ENCODE measurements around the gene PDCD1LG2.
A peak's percentile ranks its signal among the peaks of the same experiment; 100 is the strongest.
"Not testable (repeated sequence)": the region's sequence is repeated elsewhere in the genome, so short reads cannot be mapped to it uniquely, and the experiment has no call there.

The PDCD1LG2 gene

DNA sequence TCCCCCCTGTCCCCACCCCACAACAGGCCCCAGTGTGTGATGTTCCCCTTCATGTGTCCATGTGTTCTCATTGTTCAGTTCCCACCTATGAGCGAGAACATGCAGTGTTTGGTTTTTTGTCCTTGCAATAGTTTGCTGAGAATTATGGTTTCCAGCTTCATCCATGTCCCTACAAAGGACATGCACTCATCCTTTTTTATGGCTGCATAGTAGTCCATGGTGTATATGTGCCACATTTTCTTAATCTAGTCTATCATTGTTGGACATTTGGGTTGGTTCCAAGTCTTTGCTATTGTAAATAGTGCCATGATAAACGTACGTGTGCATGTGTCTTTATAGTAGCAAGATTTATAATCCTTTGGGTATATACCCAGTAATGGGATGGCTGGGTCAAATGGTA lies 15.6 kb upstream of the PDCD1LG2 start:
- not testable (repeated sequence) for DNase-seq

- DNase-seq = no peak
Observed at GRCh38 chr9:5499157-5499556, 11.2 kb upstream of the PDCD1LG2 start.

DNA sequence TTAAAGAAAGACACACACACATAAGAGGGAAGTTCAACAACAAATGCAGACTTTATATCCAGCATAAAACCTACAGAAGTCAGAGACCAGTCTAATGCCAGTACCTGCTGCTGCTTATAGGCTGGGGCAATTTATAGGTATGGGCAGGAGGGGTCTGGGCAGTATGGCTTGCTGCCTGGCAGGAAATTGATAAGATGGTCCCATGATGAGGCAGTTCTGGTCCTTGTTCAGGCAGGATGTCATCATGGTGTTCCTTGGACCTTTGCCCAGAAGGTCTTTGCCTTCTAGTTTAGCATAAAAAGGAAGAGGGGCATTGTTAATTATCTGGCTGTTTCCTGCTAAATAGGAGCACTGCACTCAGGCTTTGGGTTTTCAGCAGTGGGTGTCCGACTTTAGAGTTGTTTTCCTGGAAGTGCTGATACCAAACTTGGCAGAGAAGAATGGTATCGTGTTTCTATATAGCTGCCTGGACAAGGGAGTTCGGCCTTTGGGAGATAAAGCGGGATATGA lies 10.4 kb upstream of the PDCD1LG2 start:
- DNase-seq = peak; percentile 99

- peak; percentile 98 for DNase-seq
Observed at GRCh38 chr9:5500441-5501235, 9.7 kb upstream of the PDCD1LG2 start.

GRCh38 chr9:5502553-5502952 lies 7.8 kb upstream of the PDCD1LG2 start:
- no peak for DNase-seq

DNA sequence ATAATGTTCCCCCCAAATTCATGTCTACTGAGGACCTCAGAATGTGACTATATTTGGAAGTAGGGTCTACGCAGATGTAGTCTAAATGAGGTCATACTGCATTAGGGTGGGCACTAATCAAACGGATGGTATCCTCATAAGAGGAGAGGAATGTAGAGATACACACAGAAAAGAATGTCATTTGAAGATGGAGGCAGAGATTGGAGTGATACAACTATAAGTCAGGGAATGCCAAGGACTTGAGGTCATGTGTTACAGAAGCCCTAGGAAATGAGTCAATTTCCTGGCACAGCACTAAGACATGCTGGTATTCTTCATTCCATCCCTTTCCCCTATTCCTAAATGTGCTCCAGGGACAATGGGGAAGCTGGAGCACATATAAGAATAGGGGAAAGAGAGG lies 758 bp upstream of the PDCD1LG2 start:
- no peak for DNase-seq

- DNase-seq = no peak
Observed at GRCh38 chr9:5510989-5511388, 658 bp downstream of the PDCD1LG2 start.

- DNase-seq = no peak
Observed at GRCh38 chr9:5511476-5511875, 1.1 kb downstream of the PDCD1LG2 start.

- no peak for DNase-seq
Observed at GRCh38 chr9:5511935-5512580, 1.7 kb downstream of the PDCD1LG2 start.

DNA sequence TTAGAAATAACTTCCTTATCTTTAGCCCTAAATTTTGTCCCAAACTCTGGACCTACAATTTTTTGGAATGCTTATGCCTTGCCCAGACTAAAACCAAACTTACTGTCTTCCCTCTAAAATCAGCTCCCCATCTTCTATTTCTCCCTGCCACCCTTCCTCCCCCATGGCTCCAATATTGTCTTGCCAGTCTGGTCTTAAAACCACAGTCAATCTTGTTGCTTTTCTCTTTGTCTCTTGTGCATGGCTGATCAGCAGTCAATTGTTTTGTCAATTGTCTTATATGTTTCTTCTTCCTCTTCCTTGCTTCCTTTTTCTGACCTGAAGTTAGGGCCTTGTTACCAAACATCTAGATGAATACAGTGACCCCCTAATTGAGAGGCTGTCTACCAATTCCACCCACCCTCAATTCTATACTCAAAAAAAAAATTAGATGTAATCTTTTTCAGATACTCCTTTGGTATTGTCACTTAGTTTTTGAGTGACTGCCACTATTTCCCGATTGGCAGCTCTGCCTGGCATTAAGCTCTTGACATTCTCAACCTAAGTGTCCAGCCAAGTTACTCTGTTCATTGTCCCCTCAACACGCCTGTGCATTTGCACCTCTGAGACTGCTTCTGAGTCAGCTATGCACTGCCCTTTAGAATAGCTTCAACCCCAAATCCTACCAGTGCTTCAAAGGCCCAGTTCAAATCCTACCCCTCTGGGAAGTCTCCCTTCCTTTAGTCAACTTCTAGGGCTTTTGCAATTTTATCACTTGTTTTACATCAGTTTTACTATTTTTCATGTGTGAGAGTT lies 2.5 kb downstream of the PDCD1LG2 start:
- no peak for DNase-seq

GRCh38 chr9:5513966-5514616 lies 3.8 kb downstream of the PDCD1LG2 start:
- DNase-seq = no peak

DNA sequence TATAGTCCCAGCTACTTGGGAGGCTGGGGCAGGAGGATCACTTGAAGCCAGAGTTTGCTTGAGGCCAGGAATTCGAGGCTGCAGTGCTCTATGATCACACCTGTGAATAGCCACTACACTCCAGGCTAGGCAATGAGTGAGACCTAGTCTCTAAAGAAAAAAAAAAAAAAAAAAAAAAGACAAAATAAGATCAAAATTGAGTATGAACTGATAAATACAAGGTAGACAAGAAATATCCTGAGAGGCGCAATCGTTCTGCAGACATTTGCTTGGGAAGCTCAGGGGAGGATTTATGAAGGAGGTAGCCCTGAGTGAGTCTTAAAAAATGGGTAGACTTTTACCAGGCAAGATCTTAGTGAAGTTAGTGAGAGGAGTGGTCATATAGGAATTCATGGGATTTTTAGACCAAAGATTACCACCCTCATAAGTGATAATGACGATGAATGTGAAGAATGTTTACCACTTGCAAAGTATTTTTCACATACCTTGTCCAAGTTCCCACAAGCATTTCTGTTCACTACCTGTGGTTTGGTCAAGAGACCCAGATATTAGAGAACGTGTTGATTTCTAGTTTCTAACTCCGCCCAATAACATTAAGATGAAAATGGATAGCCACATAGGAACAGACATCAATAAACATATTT lies 4.4 kb downstream of the PDCD1LG2 start:
- DNase-seq = no peak

- DNase-seq = no peak
Observed at GRCh38 chr9:5515261-5515650, 4.9 kb downstream of the PDCD1LG2 start.

DNA sequence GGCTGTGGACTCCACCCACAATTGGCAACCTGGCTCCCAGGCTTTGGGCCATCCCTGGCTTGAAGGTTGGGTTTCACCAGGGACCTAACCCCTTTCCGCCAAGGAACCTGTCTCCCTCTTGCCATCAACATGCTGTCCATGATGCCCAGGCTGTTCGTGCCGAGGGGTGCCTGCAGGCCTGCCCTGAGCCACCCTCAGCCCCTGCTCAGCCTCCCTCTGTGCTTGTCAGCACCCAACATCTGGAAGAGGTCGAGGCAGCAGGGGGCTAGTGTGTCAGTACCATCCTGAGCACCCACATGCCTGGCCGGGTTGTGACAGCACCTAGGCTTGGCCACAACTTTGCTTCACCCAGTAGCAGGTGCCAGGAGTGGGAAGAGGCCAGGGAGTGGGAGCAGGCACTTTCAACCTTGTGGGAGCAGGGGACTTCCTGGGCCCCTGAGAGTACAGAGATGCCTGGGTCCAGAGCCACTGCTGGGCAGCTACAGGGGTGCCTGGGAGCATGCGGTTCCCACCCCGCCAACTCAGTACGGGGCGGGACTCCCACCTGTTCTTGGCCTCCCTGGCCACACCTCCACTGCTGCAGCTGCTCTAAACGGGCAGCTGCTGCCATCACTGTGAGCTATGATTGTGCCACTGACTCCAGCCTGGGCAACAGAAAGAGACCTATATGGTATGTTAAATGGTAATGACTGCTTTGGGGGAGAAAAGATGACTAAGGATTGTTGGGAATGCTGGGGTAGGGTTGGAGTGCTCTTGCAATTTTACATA lies 6.3 kb downstream of the PDCD1LG2 start:
- DNase-seq = no peak

DNA sequence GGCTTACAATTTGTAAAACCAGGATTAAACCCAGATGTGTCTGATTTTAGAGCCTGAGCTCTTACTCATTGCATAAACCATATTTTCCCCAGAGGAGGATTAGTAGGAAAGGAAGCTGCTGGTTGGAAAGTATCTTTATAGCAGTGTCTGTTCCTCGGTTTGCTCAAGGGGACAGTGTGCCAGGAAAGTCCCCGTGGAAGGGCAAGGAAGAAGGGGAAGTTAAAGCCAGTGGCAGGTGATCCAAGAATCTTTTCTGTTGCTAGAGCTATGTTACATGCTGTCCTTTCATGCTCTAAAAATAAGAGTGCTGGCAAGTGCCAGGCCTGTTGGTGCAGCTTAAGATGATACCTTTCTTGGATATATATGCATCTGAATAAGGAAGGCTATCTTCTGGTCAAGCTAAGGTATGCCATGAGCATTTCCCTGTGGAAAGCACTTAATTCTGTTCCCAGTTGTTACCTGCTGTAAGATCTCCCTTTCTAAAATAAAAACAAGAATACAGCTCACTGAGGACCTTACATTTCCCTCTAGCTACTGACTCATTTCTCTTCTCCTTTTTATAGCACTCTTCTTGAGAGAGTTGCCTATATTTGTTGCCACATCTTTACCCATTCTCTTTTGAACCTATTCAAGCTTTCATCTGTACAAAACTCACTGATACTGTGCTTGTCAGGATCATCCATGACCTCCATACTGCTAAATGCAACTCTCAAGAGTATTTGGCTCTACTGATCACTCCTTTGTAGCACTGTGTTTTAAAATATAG lies 8.0 kb downstream of the PDCD1LG2 start:
- no peak for DNase-seq

- DNase-seq = peak; percentile 58
Observed at GRCh38 chr9:5518937-5519319, 8.6 kb downstream of the PDCD1LG2 start.

DNA sequence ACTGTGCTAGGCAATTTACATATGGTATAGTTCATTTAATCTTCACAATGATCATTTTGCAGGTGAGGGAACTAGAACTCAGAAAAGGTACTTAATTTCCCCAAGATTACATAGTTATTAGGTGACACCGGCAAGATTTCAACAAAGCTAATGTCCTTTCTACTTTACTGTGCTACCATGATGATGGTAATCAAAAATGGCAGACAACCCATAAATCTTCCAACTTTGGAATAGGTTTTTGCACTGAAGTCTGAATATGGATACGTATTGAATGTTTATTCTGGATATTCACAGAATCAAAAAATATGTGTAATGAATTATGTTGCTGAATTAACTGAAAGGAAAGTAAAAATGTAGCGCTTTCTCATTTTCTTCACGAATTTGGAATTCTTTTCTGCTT lies 13.8 kb downstream of the PDCD1LG2 start:
- no peak for DNase-seq

GRCh38 chr9:5529683-5530221 lies 19.4 kb downstream of the PDCD1LG2 start:
- DNase-seq = no peak

DNA sequence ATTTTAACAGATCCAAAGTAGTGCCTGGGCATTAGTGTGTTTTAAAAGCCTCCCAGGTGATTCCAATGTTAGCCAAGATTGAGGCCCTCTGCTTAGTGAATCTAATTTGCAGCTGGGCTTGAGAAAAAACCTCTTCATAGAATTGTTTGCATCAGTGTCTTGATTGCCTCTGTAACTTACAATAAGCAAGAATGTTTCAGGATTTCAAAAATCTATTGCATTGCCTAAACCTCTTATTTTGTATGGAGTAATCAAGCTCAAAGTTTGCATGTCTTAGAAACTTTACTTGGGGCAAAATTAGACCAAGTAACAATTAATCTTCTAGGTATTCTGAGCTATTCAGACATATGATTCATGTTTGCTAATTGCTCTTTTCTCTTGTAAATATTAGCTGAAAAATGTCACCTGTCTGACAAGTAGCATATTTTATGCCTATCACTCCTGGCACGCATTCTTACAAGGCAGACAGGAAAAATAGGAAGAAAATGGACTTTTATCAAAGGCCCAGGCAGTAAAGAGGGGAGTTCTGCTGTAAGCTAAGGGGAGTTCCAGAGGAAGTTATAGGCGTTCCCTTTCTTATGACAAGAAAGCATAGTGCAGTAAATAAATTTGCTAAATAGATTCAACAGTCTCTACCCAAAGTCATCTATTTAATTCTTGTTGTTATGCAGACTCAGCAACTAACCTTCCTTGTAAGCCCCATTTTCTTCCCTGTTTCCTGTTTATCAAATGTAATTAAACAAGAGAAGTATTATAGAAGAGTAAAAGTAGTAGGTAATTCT lies 21.0 kb downstream of the PDCD1LG2 start:
- peak; percentile 24 for DNase-seq

DNA sequence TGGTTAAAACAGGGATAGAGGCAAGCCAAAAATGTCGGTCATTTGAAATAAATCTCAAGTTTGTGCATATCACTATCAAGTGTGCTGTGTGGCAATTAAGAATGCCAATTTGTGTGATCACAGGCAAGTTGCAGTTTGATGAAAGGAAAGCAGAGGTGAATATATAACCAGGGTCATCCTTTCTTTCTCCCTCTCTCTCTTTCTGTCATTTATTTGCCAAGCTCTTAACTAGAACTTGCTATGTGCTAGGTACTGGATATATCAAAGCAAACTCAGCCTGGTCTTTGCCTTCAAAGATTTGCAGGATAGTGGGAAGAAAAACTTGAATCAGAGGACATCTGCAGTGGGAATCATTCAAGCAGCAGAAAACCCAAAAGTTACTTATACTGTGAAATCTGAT lies 22.0 kb downstream of the PDCD1LG2 start:
- DNase-seq = no peak

Data from hematopoietic multipotent progenitor cell treated with erythropoietin and hydrocortisone succinate and interleukin-3 and kit ligand, for 4 days (in vitro differentiated cells).